8988T (cell line): Measurements from ENCODE around the gene AMH.
"Not testable (repeated sequence)": the region's sequence is repeated elsewhere in the genome, so short reads cannot be mapped to it uniquely, and the experiment has no call there.

Source experiments
- DNase-seq: peaks from one replicate; pipeline ENCODE4 v3.0.0; 2011

The AMH gene

DNA sequence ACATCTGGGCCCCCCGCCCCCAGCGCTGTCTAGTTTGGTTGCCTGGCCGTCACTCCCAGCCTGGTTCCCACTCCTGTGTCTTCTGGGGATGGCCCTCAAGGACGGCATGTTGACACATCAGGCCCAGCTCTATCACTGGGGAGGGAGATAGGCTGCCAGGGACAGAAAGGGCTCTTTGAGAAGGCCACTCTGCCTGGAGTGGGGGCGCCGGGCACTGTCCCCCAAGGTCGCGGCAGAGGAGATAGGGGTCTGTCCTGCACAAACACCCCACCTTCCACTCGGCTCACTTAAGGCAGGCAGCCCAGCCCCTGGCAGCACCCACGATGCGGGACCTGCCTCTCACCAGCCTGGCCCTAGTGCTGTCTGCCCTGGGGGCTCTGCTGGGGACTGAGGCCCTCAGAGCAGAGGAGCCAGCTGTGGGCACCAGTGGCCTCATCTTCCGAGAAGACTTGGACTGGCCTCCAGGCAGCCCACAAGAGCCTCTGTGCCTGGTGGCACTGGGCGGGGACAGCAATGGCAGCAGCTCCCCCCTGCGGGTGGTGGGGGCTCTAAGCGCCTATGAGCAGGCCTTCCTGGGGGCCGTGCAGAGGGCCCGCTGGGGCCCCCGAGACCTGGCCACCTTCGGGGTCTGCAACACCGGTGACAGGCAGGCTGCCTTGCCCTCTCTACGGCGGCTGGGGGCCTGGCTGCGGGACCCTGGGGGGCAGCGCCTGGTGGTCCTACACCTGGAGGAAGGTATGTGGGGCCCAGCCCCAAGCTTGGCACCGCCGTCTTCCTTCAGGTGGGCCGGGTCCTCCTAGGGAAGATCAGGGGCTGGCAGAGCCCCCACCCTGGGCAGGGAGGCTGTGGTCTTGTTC lies at the start of gene AMH:
TSS of gene AMH (plus strand) at position 314 of the 857 bp plus-strand sequence. CDS start at position 324, 10 bp downstream.
- no peak for DNase-seq

GRCh38 chr19:2199861-2200623 lies 49.1 kb upstream of the AMH start:
- no peak for DNase-seq

GRCh38 chr19:2200624-2201294 lies 48.4 kb upstream of the AMH start:
- DNase-seq, result not testable (repeated sequence)

DNA sequence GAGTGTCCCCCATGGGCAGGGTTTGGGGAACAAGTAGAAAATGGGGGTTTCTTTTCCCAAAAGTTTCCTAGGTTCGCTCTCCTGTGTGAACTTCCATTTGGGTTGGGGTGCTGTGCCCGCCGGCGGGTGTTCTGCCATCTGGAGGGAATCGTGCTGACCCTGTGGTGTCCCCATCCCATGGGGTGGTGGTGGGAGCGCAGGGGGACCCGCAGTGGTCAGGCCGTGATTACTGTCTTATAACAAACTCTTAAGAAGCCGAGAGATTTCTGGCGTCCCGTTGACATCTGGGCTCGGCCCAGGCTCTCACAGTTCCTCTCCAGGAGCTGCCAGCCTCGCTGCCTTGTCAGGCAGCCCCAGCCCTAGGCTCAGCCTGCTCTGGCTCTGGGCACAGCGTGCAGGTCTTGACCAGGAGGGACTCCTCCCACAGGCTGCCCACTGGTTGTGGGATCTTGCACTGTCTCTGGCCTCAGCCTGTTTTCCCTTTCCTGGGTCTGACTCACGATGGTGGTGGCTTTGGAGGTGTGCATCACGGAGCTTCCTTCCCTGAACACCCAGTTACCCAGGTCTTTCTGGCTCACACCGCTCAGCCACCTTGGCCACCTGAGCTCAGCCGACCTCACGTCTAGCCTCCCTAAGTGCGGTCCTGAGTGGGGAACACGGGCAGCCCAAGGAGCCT lies 47.5 kb upstream of the AMH start:
- DNase-seq, result no peak

GRCh38 chr19:2202366-2202765 lies 46.8 kb upstream of the AMH start:
- DNase-seq, result no peak

DNA sequence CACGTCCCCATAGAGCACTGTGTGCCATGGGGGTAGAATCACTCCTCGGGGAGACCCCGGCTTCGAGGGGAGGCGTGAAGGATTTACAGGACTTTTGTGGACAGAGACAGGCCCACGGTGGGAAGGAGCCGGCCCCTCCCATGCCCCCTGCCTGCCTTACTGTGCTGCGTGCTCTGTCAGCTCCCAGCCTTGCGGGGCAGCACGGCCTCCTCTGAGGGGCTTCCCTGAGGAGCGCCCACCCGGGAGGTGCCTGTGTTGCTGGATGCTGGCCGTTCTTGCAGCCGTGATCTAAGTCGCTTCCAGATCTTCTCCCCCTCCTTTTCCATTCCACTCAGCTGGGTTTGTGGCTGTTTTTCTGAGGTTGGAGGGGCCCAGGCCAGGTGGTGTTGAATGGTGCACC lies 42.1 kb upstream of the AMH start:
- no peak for DNase-seq

DNA sequence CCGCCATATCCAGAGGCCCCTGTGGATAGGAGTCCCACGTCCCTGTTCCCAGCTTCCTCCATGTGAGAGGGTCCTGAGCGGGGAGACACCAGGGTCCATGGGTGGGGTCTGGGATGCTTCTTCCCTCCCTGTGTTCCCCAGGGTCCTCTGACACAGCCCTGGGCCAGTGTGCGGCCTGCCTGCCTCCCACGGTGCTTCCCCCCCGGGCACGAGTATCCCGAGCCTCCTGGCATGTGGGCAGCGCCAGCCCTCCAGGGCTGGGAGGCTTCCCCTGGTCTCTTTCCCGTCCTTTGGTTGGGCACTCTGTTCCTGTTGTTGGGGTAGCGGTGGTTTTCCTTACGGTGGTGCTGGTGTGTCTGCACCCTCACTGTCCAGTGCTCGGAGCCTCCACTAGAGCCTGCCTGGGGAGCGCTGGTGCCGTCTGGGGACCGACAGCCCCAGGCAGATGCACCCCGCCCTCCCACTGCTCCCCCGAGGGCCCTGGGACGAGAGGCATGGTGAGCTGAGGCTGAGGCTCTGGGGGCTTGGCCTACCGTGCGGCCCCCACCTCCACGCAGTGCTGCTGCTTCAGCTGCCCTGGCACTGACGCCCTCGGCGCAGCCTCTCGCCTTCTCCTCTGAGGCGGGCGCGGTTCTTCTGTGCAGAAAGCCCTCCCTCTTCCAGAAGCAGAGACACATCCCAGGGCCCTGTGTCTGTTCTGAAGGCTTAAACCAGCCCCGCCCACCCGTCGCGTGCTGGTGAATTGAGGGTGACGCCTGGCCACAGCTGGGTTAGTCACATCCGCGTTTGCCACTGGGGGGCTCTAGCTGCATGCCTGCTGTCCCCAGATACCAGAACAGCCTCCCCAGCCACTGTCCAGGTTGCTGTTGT lies 40.9 kb upstream of the AMH start:
- peak; percentile 88 for DNase-seq

- no peak for DNase-seq
Observed at GRCh38 chr19:2208975-2209374, 40.1 kb upstream of the AMH start.

GRCh38 chr19:2209408-2209807 lies 39.7 kb upstream of the AMH start:
- DNase-seq, result no peak

DNA sequence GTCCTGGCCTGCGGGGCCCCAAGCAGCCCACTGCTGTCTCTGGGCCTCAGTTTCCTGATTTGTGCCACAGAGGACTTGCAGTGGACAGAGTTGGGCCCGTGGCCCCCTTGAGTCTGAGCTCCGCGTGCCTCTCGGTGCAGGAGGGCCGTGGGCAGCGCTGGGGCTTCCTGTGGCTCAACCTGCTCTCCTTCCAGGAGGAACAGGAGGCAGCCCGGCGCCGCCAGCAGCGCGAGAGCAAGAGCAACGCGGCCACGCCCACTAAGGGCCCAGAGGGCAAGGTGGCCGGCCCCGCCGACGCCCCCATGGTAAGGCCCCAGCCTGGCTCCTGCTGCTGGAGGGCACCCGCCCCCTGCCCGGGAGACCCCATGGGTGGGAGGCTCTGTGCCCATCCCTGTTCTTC lies 38.9 kb upstream of the AMH start:
- no peak for DNase-seq

DNA sequence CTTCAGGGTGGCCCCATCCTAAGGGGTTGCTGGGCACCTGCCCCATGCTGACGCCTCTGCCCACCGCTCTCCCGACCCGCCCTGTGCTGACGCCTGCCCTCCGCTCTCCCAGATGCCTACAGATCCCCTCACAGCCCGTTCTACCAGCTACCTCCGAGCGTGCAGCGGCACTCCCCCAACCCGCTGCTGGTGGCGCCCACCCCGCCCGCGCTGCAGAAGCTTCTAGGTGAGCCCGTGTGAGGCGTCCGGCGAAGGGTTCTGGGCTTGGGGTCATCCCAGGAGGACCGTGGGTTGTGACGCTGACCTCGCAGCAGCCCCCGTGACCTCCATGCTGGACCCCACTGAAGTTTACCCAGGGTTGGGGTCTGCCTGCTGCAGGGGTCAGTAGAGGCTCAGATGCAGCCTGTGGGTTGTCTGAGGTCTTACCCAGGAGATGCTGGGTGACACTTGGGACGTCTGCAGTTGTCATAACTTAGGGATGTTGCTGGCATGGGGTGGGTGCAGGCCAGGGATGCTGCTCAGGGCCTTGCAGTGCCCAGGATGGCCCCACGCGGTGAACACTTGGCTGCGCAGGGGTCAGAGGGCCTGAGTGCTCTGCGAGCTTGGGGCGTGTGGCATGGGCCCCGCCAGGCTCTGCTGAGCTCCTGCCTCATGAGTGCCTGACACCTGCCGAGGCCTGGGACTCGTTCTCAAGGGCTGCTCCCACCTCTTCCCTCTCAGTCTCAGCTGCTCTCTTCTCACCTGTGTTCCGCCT lies 38.0 kb upstream of the AMH start:
- no peak for DNase-seq

- DNase-seq, result no peak
Observed at GRCh38 chr19:2212861-2213711, 36.0 kb upstream of the AMH start.

- DNase-seq, result no peak
Observed at GRCh38 chr19:2213799-2214198, 35.3 kb upstream of the AMH start.

DNA sequence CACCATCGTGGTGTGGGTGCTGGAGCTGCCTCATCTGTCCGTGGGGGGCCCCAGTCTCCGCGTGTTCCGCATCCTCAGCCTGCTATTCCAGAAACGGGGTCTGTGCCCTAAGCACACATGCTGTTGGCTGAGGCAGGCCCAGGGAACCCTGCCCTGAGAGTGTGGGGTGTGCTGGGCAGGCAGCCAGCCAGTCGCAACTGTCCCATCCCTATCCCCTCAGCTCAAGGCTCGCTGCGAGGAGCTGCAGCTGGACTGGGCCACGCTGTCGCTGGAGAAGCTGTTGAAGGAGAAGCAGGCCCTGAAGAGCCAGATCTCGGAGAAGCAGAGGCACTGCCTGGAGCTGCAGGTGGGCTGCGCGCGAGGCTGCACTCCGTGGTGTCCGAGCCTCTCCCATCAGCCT lies 34.9 kb upstream of the AMH start:
- no peak for DNase-seq

DNA sequence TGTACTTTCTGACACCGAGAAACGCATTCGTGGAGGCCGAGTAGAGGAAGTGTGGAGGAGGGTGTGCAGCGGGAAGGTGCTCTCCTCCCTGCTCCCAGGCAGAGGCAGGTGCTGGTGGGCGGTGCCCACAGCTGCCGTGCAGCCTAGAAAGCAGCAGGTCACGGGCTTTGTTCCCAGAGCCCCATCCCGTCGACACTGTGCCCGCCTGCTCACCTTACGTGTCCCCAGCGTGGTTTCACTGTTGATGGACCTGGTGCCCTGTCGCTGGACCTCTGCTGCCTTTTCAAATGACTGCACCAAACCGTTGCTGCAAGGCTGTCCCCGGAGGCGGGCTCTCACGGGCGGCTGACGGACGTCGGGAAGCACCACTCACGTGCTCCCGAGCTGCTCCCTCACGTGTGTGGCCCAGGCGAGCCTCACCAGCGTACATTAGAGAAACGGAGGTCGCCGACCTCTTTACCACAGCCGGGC lies 33.8 kb upstream of the AMH start:
- no peak for DNase-seq

GRCh38 chr19:2216361-2217225 lies 32.5 kb upstream of the AMH start:
- DNase-seq, result no peak

- no peak for DNase-seq
Observed at GRCh38 chr19:2217591-2217990, 31.5 kb upstream of the AMH start.

- DNase-seq, result no peak
Observed at GRCh38 chr19:2219726-2220125, 29.4 kb upstream of the AMH start.

- no peak for DNase-seq
Observed at GRCh38 chr19:2221250-2221831, 27.8 kb upstream of the AMH start.
